GM18519 (cell line): ENCODE measurements around the gene CHPT1.
"Not testable (repeated sequence)": the region's sequence is repeated elsewhere in the genome, so short reads cannot be mapped to it uniquely, and the experiment has no call there.

Source experiments
- ATAC-seq: cut with Tn5 transposase; IDR thresholded peaks from one replicate; pipeline ENCODE4 v1.9.1; 2021; ENCODE audit warnings: mild to moderate bottlenecking, moderate library complexity; ENCODE audit not compliant: unreplicated experiment, low FRiP score

Gene CHPT1

GRCh38 chr12:101714877-101715444, 17.5 kb downstream of the CHPT1 start:
- no peak for ATAC-seq

- no peak for ATAC-seq
These were observed 22.1 kb downstream of the CHPT1 start for GRCh38 chr12:101719566-101719965.

- ATAC-seq, result no peak
These were observed 22.7 kb downstream of the CHPT1 start for GRCh38 chr12:101720118-101720517.

GRCh38 chr12:101722392-101722791, 25.0 kb downstream of the CHPT1 start:
- no peak for ATAC-seq

- no peak for ATAC-seq
These were observed 29.7 kb downstream of the CHPT1 start for GRCh38 chr12:101727098-101727497.

- no peak for ATAC-seq
These were observed 32.4 kb downstream of the CHPT1 start for GRCh38 chr12:101729842-101730241.

- ATAC-seq, result no peak
These were observed 34.9 kb downstream of the CHPT1 start for GRCh38 chr12:101732318-101732717.

- ATAC-seq, result no peak
These were observed 35.7 kb downstream of the CHPT1 start for GRCh38 chr12:101733166-101733565.

GRCh38 chr12:101734482-101734881, 37.0 kb downstream of the CHPT1 start:
- ATAC-seq, result not testable (repeated sequence)

GRCh38 chr12:101737476-101737875, 40.0 kb downstream of the CHPT1 start:
- no peak for ATAC-seq

GRCh38 chr12:101738920-101739665, 41.7 kb downstream of the CHPT1 start, which contains the start of gene SYCP3:
Gene SYCP3 (minus strand): TSS chr12:101739462. CDS start chr12:101737935, 1,527 bp downstream.
- no peak for ATAC-seq

GRCh38 chr12:101740566-101740965, 43.1 kb downstream of the CHPT1 start:
- ATAC-seq, result no peak

- ATAC-seq, result no peak
These were observed 43.5 kb downstream of the CHPT1 start for GRCh38 chr12:101740980-101741379.

- ATAC-seq, result no peak
These were observed 45.8 kb downstream of the CHPT1 start for GRCh38 chr12:101743242-101743641.

GRCh38 chr12:101743724-101744472, 46.5 kb downstream of the CHPT1 start:
- peak; percentile 94 for ATAC-seq

GRCh38 chr12:101745481-101745880, 48.0 kb downstream of the CHPT1 start:
- ATAC-seq, result no peak

- no peak for ATAC-seq
These were observed 48.8 kb downstream of the CHPT1 start for GRCh38 chr12:101746196-101746595.

GRCh38 chr12:101746661-101747060, 49.2 kb downstream of the CHPT1 start:
- no peak for ATAC-seq

- no peak for ATAC-seq
These were observed 50.3 kb downstream of the CHPT1 start for GRCh38 chr12:101747697-101748096.

- no peak for ATAC-seq
These were observed 51.5 kb downstream of the CHPT1 start for GRCh38 chr12:101748907-101749306.

GRCh38 chr12:101749657-101750056, 52.2 kb downstream of the CHPT1 start:
- ATAC-seq, result no peak
